GM12892 (cell line): Measurements from ENCODE around the gene TCF23.

ENCODE experiments used
- POLR2A ChIP-seq: IDR thresholded peaks from 2 replicates; pipeline ENCODE4 v1.6.1; 2011; ENCODE audit warnings: low read depth, low read length, control low read depth
- POLR2AphosphoS5 ChIP-seq: IDR thresholded peaks from 2 replicates; pipeline ENCODE4 v1.6.1; 2011; ENCODE audit warnings: low read depth, low read length, control low read depth

GRCh38 chr2:27143285-27143684 is 5.5 kb upstream of the TCF23 start:
- TF ChIP-seq POLR2A = no peak
- TF ChIP-seq POLR2AphosphoS5 = no peak
